HCT116 (cell line): ENCODE data around the gene SLC35G6. TPM values are rescaled to one million over a fixed set of nuclear protein-coding genes. Genes with fewer than 3 reads are reported as not detected.
A peak's percentile ranks its signal among the peaks of the same experiment; 100 is the strongest.

Source experiments
- ATAC-seq: fragments of 200-7000 bp; cut with Tn5 transposase; 2 replicates; pipeline ENCODE4 v1.9.1; 2020; ENCODE audit warnings: mild to moderate bottlenecking, moderate library complexity
- BruUV-seq: library from RNA; stranded (reverse); fragments of 400-500 nt; replicated peaks from 2 replicates; lab custom pipeline; 2021; lab: Mats Ljungman, UMichigan
- CTCF ChIA-PET: fragments of 300-600 bp; sonication (Branson Sonifier 250); formaldehyde crosslinking; loops from one replicate; lab custom pipeline; 2021; ENCODE audit warnings: antibody characterized with exemption; lab: Charles Lee
- POLR2A ChIA-PET: fragments of 300-600, 350-600 bp; sonication (Branson Sonifier 250); formaldehyde crosslinking; loops from one replicate; lab custom pipeline; 2021; ENCODE audit warnings: antibody characterized with exemption; lab: Charles Lee
- RAD21 ChIA-PET, 2 experiments: fragments of 300-600 bp; sonication (Branson Sonifier 250); formaldehyde crosslinking; loops; one replicate each; lab custom pipeline; 2023; ENCODE audit warnings: low total read pairs in 2 of 2; ENCODE audit not compliant: uncharacterized antibody in 2 of 2, unreplicated experiment in 2 of 2, low non-redundant PET in 1 of 2; lab: Charles Lee
- DNase-seq: peaks from one replicate; pipeline ENCODE4 v3.0.0-alpha.2; 2010; ENCODE audit warnings: low read depth, low spot score
- H2AFZ ChIP-seq: fragments of 200-600 bp; shearing (Covaris generic), sonication (generic); 2 replicates; pipeline ENCODE4 v1.6.1; 2017; ENCODE audit warnings: low read depth, mixed run types, mixed read lengths, antibody characterized with exemption, low read length; ENCODE audit not compliant: poor library complexity, severe bottlenecking
- H3K27ac ChIP-seq: 2 replicates; pipeline ENCODE4 v1.5.1; 2012; ENCODE audit warnings: low read depth, low read length
- H3K27me3 ChIP-seq: fragments of 200-600 bp; sonication (generic); 2 replicates; pipeline ENCODE4 v1.6.1; 2016; ENCODE audit warnings: mixed run types, low read length, mixed read lengths; ENCODE audit not compliant: insufficient read depth
- H3K36me3 ChIP-seq, 2 experiments: fragments of 200-500 bp in 1 of 2; fragments of 200-600 bp in 1 of 2; sonication (Bioruptor generic) in 1 of 2; sonication (generic) in 1 of 2; 2 replicates each; pipeline versions ENCODE4 v1.5.1 to v1.6.1; 2014 to 2016; ENCODE audit warnings: low read length in 2 of 2, inconsistent platforms in 1 of 2, mixed read lengths in 1 of 2, mixed run types in 1 of 2; ENCODE audit not compliant: insufficient read depth in 2 of 2, control insufficient read depth in 1 of 2
- H3K4me1 ChIP-seq, 2 experiments: fragments of 200-600 bp in 1 of 2; sonication (generic) in 1 of 2; 2 replicates each; pipeline versions ENCODE4 v1.5.1 to v1.6.1; 2012 to 2017; ENCODE audit warnings: low read length in 2 of 2, inconsistent platforms in 1 of 2, mild to moderate bottlenecking in 1 of 2, mixed read lengths in 1 of 2, mixed run types in 1 of 2, moderate library complexity in 1 of 2; ENCODE audit not compliant: insufficient read depth in 2 of 2, control insufficient read depth in 1 of 2
- H3K4me2 ChIP-seq: fragments of 200-600 bp; sonication (generic); 2 replicates; pipeline ENCODE4 v1.6.1; 2017; ENCODE audit warnings: mixed run types, low read length, mixed read lengths
- H3K4me3 ChIP-seq, 2 experiments: fragments of 200-600 bp in 1 of 2; sonication (generic) in 1 of 2; replicated peaks in 1 of 2; 2 replicates each; pipeline ENCODE4 v1.5.1; 2011 to 2016; ENCODE audit warnings: low read length in 2 of 2, control low read depth in 1 of 2, low read depth in 1 of 2, mild to moderate bottlenecking in 1 of 2, mixed read lengths in 1 of 2, mixed run types in 1 of 2
- H3K79me2 ChIP-seq: fragments of 200-600 bp; sonication (generic); 2 replicates; pipeline ENCODE4 v1.6.1; 2017; ENCODE audit warnings: mild to moderate bottlenecking, mixed run types, low read length, moderate library complexity, mixed read lengths; ENCODE audit not compliant: insufficient read depth
- H3K9ac ChIP-seq: fragments of 200-600 bp; sonication (generic); 2 replicates; pipeline ENCODE4 v1.6.1; 2016; ENCODE audit warnings: low read length, mixed read lengths
- H3K9me2 ChIP-seq: fragments of 200-600 bp; sonication (generic), shearing (Covaris generic); 2 replicates; pipeline ENCODE4 v1.6.1; 2017; ENCODE audit warnings: mixed run types, mild to moderate bottlenecking, moderate library complexity; ENCODE audit not compliant: insufficient read depth
- H3K9me3 ChIP-seq, 2 experiments: fragments of 200-500 bp in 1 of 2; fragments of 200-600 bp in 1 of 2; sonication (Bioruptor generic) in 1 of 2; sonication (generic) in 1 of 2; 2 replicates each; pipeline ENCODE4 v1.6.1; 2014 to 2017; ENCODE audit warnings: low read length in 2 of 2, mixed read lengths in 2 of 2, inconsistent platforms in 1 of 2, low read depth in 1 of 2, mild to moderate bottlenecking in 1 of 2, mixed run types in 1 of 2, moderate library complexity in 1 of 2; ENCODE audit not compliant: control insufficient read depth in 1 of 2, insufficient read depth in 1 of 2
- H4K20me1 ChIP-seq: fragments of 200-600 bp; sonication (generic), shearing (Covaris generic); 2 replicates; pipeline ENCODE4 v1.6.1; 2017; ENCODE audit warnings: mixed run types, mild to moderate bottlenecking, moderate library complexity; ENCODE audit not compliant: insufficient read depth
- CBX3 ChIP-seq: IDR thresholded peaks from 2 replicates; pipeline ENCODE4 v1.6.1; 2012; ENCODE audit warnings: low read depth
- CEBPB ChIP-seq: IDR thresholded peaks from 2 replicates; pipeline ENCODE4 v1.6.1; 2012; ENCODE audit warnings: low read depth
- EGR1 ChIP-seq: IDR thresholded peaks from 2 replicates; pipeline ENCODE4 v1.6.1; 2012; ENCODE audit warnings: low read depth
- SIN3A ChIP-seq: IDR thresholded peaks from 2 replicates; pipeline ENCODE4 v1.6.1; 2012; ENCODE audit warnings: low read depth
- TCF7L2 ChIP-seq: IDR thresholded peaks from 2 replicates; pipeline ENCODE4 v1.7.0; 2011; ENCODE audit warnings: borderline replicate concordance, inconsistent platforms; ENCODE audit not compliant: insufficient read depth, insufficient read length; ENCODE audit errors: extremely low read depth
- ZFX ChIP-seq: fragments of 450-650 bp; IDR thresholded peaks from 2 replicates; pipeline ENCODE4 v1.6.1; 2017
- intact Hi-C: fragments of 100-400 bp; cut with micrococcal nuclease; formaldehyde crosslinking; loops from 2 replicates; pipeline ENCODE4 v1.10.0; 2022
- total RNA-seq: library from RNA; stranded (reverse); gene quantifications from one replicate; pipeline ENCODE4 v1.2.1, GENCODE V29; 2021; ENCODE audit not compliant: unreplicated experiment
- TF ChIP-seq, protein P1 (sequence below): IDR thresholded peaks from 2 replicates; pipeline ENCODE4 v1.6.1; 2012; ENCODE audit warnings: low read depth

The SLC35G6 gene
- total RNA-seq, 1 experiment from 2014 or later = not detected

DNA sequence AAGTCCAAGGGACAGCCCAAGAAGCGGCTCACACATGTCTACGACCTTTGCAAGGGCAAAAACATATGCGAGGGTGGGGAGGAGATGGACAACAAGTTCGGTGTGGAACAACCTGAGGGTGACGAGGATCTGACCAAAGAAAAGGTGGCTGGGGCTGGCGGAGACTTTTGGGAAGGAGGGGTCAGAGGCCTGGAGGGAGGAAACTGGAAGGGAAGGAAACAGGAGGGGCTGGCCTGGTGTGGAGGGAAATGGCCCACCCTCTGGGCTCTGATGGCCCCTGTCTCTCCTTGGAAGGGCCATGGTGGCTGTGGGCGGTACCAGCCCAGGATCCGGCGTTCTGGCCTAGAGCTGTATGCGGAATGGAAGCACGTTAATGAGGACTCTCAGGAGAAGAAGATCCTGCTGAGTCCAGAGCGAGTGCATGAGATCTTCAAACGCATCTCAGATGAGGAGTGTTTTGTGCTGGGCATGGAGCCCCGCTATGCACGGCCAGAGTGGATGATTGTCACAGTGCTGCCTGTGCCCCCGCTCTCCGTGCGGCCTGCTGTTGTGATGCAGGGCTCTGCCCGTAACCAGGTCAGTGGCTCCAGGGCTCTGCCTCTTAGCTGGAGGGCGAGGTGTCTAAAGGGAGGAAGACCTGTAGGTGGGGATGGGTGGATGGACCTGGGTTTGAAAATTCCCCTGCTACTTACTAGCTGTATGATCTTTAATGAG is 15.4 kb downstream of the SLC35G6 start:
- H3K4me2 ChIP-seq = no peak overlapping the region
- intact Hi-C loops = no loop called here
- H3K36me3 ChIP-seq = peaks cover 56 to 73% of the 10 kb centered on the region in 2 experiments
- POLR2A ChIA-PET = no interaction called here
- TF ChIP-seq EGR1 (no peak), CEBPB (no peak), TCF7L2 (no peak), CBX3 (no peak), ZFX (no peak), SIN3A (no peak)
- TF ChIP-seq, protein P1, sequence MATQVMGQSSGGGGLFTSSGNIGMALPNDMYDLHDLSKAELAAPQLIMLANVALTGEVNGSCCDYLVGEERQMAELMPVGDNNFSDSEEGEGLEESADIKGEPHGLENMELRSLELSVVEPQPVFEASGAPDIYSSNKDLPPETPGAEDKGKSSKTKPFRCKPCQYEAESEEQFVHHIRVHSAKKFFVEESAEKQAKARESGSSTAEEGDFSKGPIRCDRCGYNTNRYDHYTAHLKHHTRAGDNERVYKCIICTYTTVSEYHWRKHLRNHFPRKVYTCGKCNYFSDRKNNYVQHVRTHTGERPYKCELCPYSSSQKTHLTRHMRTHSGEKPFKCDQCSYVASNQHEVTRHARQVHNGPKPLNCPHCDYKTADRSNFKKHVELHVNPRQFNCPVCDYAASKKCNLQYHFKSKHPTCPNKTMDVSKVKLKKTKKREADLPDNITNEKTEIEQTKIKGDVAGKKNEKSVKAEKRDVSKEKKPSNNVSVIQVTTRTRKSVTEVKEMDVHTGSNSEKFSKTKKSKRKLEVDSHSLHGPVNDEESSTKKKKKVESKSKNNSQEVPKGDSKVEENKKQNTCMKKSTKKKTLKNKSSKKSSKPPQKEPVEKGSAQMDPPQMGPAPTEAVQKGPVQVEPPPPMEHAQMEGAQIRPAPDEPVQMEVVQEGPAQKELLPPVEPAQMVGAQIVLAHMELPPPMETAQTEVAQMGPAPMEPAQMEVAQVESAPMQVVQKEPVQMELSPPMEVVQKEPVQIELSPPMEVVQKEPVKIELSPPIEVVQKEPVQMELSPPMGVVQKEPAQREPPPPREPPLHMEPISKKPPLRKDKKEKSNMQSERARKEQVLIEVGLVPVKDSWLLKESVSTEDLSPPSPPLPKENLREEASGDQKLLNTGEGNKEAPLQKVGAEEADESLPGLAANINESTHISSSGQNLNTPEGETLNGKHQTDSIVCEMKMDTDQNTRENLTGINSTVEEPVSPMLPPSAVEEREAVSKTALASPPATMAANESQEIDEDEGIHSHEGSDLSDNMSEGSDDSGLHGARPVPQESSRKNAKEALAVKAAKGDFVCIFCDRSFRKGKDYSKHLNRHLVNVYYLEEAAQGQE = no peak
- no peaks in the 10 kb centered on the region for H3K9me2 ChIP-seq
- RAD21 ChIA-PET = no interaction called here
- H3K27me3 ChIP-seq = no peaks in the 10 kb centered on the region
- peaks cover 17% of the 10 kb centered on the region; the same call in 1 of the 2 replicates for H4K20me1 ChIP-seq
- H3K27ac ChIP-seq = no peak overlapping the region
- no peak for DNase-seq
- H3K4me1 ChIP-seq = no peaks in the 10 kb centered on the region
- no peak overlapping the region for H2AFZ ChIP-seq
- peaks cover 88% of the 10 kb centered on the region for H3K79me2 ChIP-seq
- no peak overlapping the region for H3K4me3 ChIP-seq
- CTCF ChIA-PET = no interaction called here
- peak; percentile 26; the same call in 1 of the 2 replicates for ATAC-seq
- H3K9me3 ChIP-seq = no peaks in the 10 kb centered on the region
- H3K9ac ChIP-seq = no peak overlapping the region
- TSS peak; percentile 43 for BruUV-seq
